GM18502 (cell line): Measurements from ENCODE around the gene RBKS.

ENCODE experiments used
- ATAC-seq: cut with Tn5 transposase; IDR thresholded peaks from one replicate; pipeline ENCODE4 v1.9.1; 2021; ENCODE audit warnings: mild to moderate bottlenecking; ENCODE audit not compliant: unreplicated experiment, poor library complexity

RBKS gene

DNA sequence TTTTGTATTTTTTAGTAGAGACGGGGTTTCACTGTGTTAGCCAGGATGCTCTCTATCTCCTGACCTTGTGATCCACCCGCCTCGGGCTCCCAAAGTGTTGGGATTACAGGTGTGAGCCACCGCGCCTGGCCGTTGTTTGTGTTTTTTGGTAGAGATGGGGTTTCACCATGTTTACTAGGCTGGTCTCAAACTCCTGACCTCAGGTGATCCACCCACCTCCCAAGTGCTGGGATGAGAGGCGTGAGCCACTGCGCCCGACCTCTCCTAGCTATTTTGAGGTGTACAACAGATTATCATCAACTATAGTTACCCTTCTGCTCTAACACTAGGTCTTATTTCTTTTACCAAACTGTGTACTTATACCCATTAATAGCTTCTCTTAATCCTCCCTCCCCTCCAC is 147.6 kb downstream of the RBKS start:
- ATAC-seq: no peak

DNA sequence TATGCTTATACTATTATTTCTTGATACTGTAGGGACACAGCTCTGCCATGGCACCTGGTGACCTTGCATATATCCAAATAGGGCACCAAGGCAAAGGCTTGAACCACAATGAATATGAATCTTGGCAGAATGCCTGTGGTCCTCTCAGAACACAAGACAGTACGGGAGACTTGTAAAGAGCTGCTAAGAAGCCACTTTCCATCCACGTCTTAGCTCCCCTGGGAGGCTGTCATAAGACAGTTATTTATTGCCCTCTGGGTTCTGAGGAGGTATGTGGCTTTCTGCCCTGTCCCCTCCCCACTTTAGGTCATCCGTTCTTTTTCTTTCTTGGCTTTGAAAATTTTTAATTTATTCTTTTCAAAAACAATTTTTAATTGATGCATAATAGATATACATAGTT is 148.5 kb downstream of the RBKS start:
- no peak for ATAC-seq

DNA sequence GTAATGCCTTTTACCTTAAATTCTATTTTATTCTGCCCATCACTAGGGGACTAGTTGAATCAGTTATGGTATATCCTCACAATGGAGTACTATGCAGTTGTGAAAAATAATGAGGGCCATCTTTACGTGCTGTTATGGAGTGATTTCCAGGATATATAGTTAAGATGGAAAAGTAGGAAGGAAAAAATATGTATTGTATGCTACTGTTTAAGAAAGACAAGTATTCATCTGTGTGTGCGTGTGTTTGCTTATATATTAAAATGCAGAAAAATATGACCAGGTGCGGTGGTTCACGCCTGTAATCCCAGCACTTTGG is 151.2 kb downstream of the RBKS start:
- no peak for ATAC-seq

DNA sequence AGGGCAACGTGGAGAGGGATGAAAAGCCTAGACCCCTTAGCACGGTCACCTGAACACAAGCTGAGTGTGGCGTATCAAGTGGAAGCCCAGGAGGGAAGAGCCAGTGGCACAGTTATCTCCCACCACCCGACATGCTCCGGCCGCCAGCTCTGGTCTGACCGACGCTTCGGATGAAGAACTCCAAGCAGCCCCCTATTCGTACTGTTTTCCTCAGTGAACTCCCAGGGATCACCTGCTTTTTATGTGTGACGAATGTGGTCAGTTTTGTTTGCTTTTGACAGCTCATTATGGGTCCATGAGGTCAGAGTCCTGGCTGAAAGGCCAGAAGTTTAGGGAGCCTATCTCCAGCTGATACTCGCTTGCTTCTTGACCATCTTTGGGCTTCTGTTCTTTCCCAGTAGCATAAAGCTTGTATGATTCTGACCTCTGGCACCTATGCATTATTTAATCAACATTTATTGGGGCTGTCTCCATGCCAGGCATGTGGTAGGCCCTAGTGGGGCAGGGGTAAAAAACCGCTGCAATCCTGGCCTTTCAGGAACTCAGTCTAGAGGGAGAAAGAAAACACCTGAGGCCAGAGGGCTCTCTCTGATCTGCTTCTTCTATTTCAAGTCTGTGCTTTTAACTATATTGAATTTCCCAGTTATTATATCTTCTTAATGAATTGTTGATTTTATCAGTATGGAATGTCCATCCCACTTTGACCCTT is 151.7 kb downstream of the RBKS start:
- ATAC-seq: no peak

DNA sequence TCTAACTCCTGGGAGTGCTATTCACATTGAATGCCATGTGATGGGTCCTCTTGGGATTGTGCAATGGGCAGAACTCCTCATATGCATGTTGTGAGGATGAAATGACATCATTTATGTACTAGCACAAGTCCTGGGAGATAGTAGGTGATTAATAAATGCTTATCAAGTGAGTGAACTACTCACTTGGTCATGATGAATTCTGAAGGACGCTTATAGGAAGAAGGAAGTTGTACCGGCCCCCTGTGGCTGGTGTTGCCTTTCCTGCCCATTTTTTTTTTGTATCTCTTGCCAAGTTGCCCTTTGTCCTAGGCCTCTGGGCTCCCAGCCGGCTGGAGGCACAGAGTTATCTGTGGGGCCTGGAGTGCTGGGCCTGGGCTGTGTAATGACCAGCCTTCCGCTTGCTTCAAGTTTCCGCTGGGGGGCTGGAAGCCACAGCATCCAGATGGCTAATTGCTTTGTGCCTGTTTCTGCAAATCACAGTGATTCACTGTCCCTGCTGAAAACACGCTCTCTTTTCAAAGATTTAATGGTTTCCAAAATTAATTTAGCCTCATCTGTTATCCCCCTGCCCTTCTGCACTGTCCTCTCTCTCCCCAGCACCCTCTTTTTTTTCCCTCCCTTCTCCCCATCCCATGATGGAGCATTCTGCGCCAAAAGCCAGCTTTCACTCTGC is 152.4 kb downstream of the RBKS start:
- no peak for ATAC-seq

DNA sequence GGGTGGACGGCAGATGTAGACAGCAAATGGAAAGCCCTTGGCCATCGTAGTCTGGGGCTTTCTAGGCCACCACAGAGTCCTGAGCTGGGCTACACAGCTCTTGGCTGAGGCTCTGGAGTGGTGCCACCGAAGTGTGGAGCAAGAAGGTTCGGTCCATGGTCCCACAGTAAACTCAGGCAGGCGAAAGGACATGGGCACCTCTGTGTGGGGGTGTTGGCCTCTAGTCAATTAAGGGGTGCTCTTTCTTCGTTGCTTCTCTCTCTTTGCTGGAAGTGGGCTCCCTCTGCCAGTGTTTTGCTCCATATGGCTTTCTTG is 153.3 kb downstream of the RBKS start:
- no peak for ATAC-seq

DNA sequence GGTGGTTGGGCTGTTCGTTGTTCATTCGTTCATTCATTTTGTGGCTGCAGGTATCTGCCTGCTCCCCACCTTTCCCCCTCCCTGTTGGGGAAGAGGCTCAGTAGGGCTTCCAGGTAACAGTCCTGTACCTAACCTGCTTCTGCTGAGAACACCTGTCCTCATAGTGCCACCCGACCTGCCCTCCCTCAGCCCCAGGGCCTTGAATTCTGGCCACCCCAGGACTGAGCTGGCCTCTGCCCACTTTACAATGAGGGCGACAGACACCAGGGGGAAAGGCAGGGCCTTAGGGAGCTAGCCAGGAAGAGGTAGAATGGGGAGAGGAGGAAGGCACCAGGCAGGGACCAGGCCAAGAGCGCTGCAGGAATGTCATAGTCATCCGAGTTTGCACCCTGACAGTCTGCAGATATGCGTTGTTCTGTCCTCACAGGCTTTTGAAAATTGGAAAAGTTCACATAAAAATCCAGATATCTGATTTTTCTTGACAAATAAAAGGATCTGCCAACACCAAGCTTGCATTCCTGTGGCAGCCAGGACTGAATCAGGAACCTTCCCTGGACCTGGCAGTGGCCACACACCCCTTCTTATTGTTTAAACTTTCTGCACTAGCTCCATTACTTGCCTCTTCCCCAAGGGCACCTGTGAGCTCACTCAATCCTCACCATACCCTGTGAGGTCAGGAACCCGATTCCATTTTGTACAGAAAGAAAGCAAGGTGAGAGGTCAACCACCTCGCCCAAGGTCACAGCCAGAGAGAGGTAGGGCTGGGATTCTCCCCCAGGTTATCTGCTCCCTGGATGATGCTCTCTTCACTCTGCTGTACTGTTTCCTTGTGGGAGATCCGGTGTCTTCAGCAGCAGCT is 153.9 kb downstream of the RBKS start:
- ATAC-seq: no peak

DNA sequence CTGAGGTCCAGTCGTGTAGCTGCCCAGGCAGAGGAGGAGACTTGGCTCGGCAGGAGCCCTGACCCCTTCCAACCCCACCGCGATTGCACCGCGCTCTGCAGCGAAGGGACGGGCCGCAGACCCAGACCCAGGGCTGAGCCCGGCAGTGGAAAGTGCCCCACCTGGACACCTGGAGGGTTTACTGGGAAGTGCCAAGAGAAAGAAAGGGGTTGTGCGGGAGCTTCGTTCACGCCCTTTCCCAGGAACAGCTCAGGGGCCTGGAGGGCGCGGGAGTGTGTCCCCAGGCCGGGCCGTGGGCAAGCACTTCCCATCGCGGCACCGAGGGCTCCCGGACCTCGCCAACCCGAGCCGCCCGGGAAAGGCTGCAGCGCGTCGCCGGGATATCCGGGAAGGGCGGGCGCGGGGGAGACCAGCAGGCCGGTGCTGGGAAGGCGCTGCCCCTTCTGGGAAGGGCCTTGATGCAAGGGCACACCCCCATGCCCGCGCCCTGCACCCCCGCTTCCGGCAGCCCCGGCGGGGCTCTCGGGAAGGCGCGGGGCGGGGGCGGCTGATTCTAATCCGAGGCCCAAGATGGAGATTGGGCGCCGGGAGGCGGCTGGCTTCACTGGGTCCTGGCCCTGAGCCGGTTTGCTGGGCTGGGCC is 154.8 kb downstream of the RBKS start:
- no peak for ATAC-seq

DNA sequence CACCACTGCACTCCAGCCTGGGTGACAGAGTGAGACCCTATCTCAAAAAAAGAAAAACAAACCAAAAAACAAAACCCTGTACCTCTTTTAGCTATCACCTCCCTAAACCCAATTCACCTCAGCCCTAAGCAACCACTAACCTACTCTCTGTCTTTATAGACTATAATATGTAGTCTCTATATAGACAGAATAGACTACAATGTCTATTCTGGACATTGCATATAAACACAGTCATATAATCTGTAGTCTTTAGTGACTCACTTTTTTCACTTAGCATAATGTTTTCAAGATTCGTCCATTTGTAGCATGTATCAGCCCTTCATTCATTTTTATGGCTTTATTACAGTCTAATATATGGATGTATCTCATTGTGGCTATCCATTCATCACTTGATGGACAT is 155.9 kb downstream of the RBKS start:
- ATAC-seq: no peak
